ENCODE results near the gene INTU. TPM values are rescaled to one million over a fixed set of nuclear protein-coding genes. Genes with fewer than 3 reads are reported as not detected.

The INTU gene
- total and polyA plus RNA-seq, 7 donors = under 0.01 to 10.0 (median 7.6) TPM

DNA sequence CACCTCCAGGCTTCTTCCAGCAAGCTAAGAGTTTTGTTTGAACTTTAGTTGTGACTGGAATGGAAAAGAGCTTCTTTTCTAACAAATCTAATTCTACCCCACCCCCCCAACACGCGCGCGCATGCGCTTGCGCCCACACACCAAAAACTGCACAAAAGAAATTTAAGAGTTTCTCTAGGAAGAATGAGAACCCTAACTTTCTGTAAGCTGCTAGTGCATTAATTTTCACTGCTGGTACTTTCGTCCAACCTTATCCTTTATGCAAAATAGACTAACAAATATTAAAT is 9.0 kb upstream of the INTU start:
- Histone ChIP-seq H3K4me3 (peak overlapping the region; percentile 42 to 68 (median 54)), H3K4me1 (peaks cover 0 to 14% (median 9%) of the 10 kb centered on the region in 4 donors), H3K9me3 (no peaks in the 10 kb centered on the region), H3K36me3 (no peaks in the 10 kb centered on the region), H3K27me3 (peaks cover 0 to 10% (median 3%) of the 10 kb centered on the region in 3 donors), H3K27ac (peak overlapping the region in 3 of 4 donors; percentile 22 to 64 (median 39))
- TF ChIP-seq, protein P1, sequence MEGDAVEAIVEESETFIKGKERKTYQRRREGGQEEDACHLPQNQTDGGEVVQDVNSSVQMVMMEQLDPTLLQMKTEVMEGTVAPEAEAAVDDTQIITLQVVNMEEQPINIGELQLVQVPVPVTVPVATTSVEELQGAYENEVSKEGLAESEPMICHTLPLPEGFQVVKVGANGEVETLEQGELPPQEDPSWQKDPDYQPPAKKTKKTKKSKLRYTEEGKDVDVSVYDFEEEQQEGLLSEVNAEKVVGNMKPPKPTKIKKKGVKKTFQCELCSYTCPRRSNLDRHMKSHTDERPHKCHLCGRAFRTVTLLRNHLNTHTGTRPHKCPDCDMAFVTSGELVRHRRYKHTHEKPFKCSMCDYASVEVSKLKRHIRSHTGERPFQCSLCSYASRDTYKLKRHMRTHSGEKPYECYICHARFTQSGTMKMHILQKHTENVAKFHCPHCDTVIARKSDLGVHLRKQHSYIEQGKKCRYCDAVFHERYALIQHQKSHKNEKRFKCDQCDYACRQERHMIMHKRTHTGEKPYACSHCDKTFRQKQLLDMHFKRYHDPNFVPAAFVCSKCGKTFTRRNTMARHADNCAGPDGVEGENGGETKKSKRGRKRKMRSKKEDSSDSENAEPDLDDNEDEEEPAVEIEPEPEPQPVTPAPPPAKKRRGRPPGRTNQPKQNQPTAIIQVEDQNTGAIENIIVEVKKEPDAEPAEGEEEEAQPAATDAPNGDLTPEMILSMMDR (IDR thresholded peaks at IDR 0.05) = no peak
- no peak for TF ChIP-seq EP300 (IDR thresholded peaks at IDR 0.05)
- no peak for TF ChIP-seq POLR2AphosphoS5 (IDR thresholded peaks at IDR 0.05)
- no peak for TF ChIP-seq POLR2A (IDR thresholded peaks at IDR 0.05)
- intact Hi-C loops (cut with DNase I) = no loop called here
- no peak for DNase-seq
- 10 to 26% methylated on average over 7 of the region's 7 CpGs for WGBS, 2 donors

DNA sequence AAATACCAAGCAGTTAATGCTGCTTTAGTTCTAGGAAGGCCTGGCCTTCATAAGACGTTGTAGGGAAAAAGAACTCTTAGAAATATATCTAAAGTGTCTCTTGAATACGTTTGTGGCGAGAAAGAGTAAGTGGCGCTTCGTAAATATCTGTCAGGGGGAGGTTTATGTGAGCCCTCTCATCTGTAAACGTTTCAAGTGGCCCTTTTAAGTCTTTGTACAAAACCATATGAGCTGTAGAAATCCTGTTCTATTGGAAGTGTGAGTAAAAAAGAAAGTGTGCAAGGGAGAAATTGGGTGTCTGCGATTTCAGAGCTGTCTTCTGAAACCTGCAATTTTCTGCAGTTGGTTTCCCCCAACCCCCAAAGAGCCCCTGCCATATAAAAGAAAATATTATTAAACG is 8.6 kb upstream of the INTU start:
- Histone ChIP-seq H3K27ac (no peak overlapping the region), H3K9me3 (no peaks in the 10 kb centered on the region), H3K4me1 (peaks cover 0 to 14% (median 9%) of the 10 kb centered on the region in 4 donors), H3K27me3 (peaks cover 0 to 10% (median 3%) of the 10 kb centered on the region in 3 donors), H3K4me3 (peak overlapping the region in 3 of 4 donors; percentile 51 to 68 (median 56)), H3K36me3 (no peaks in the 10 kb centered on the region)
- intact Hi-C loops (cut with DNase I) = no loop called here
- TF ChIP-seq POLR2AphosphoS5 (IDR thresholded peaks at IDR 0.05) (no peak), EP300 (IDR thresholded peaks at IDR 0.05) (no peak), POLR2A (IDR thresholded peaks at IDR 0.05) (no peak)
- TF ChIP-seq, protein P1 (IDR thresholded peaks at IDR 0.05) = no peak
- DNase-seq = no peak
- 45 to 52% methylated on average over 8 of the region's 8 CpGs for WGBS, 2 donors

DNA sequence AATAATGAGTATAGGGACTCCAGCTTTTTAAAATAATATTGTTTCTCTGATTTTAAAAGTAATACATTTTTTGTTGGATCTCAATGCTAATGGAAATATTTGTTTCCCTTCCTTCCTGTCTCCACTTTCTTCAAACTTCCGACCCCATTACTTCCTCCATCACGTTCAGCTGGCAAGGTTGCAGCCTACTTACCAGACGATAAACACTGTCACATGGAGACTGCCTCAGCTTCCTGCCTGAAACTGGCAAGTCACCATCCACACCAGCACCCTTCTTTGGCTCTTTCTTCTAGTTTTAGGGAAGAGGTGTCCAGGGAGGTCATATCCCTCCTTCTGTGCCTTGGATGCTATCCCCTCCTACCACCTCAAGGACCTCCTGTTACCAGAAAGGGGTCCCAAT is 3.4 kb upstream of the INTU start:
- Histone ChIP-seq H3K36me3 (no peaks in the 10 kb centered on the region), H3K9me3 (no peaks in the 10 kb centered on the region), H3K4me3 (no peak overlapping the region), H3K27me3 (peaks cover 0 to 4% (median 0%) of the 10 kb centered on the region in 3 donors), H3K27ac (no peak overlapping the region), H3K4me1 (peaks cover 0 to 16% (median 8%) of the 10 kb centered on the region in 4 donors)
- 41 to 50% methylated on average over 3 of the region's 3 CpGs for WGBS, 2 donors
- no peak for DNase-seq
- TF ChIP-seq POLR2A (IDR thresholded peaks at IDR 0.05) = no peak
- no peak for TF ChIP-seq EP300 (IDR thresholded peaks at IDR 0.05)
- TF ChIP-seq, protein P1 (IDR thresholded peaks at IDR 0.05) = no peak
- intact Hi-C loops (cut with DNase I) = no loop called here

- intact Hi-C loops (cut with DNase I) = loop anchor here (5.0 to 10.0 kb wide), 3 partner anchors 152 to 335 kb away; partner anchors contain the start of genes ABHD18, HSPA4L and MFSD8
- peaks cover 0 to 16% (median 8%) of the 10 kb centered on the region in 4 donors for H3K4me1 ChIP-seq
- DNase-seq = no peak
- H3K27me3 ChIP-seq = peaks cover 0 to 4% (median 0%) of the 10 kb centered on the region in 3 donors
- TF ChIP-seq POLR2A (IDR thresholded peaks at IDR 0.05) (no peak), POLR2AphosphoS5 (IDR thresholded peaks at IDR 0.05) (no peak), EP300 (IDR thresholded peaks at IDR 0.05) (no peak)
- TF ChIP-seq, protein P1 (IDR thresholded peaks at IDR 0.05) = no peak
- no peaks in the 10 kb centered on the region for H3K36me3 ChIP-seq
- no peaks in the 10 kb centered on the region for H3K9me3 ChIP-seq
- H3K27ac ChIP-seq = no peak overlapping the region
- no peak overlapping the region for H3K4me3 ChIP-seq
- WGBS, 2 donors = 88 to 91% methylated on average over 5 of the region's 5 CpGs
These were observed 2.6 kb upstream of the INTU start for GRCh38 chr4:127630152-127630551.

GRCh38 chr4:127631420-127631819 is 1.3 kb upstream of the INTU start:
- Histone ChIP-seq H3K4me3 (no peak overlapping the region), H3K36me3 (no peaks in the 10 kb centered on the region), H3K27ac (no peak overlapping the region), H3K27me3 (peaks cover 0 to 4% (median 0%) of the 10 kb centered on the region in 3 donors), H3K9me3 (no peaks in the 10 kb centered on the region), H3K4me1 (peaks cover 0 to 16% (median 8%) of the 10 kb centered on the region in 4 donors)
- 37 to 46% methylated on average over 2 of the region's 2 CpGs for WGBS, 2 donors
- TF ChIP-seq, protein P1 (IDR thresholded peaks at IDR 0.05) = no peak
- TF ChIP-seq POLR2A (IDR thresholded peaks at IDR 0.05) (no peak), EP300 (IDR thresholded peaks at IDR 0.05) (no peak), POLR2AphosphoS5 (IDR thresholded peaks at IDR 0.05) (no peak)
- intact Hi-C loops (cut with DNase I) = loop anchor here (5.0 to 10.0 kb wide), 3 partner anchors 151 to 333 kb away; partner anchors contain the start of genes ABHD18, HSPA4L and MFSD8
- DNase-seq = no peak
